Left ventricle myocardium inferior (tissue), 1 donor: ENCODE measurements around the gene ERVW-1. TPM values are rescaled to one million over a fixed set of nuclear protein-coding genes. Genes with fewer than 3 reads are reported as not detected.

ENCODE experiments used
- DNase-seq: peaks from one replicate; pipeline ENCODE4 v3.0.0-alpha.2; 2020
- H3K27ac ChIP-seq: fragments of 200-600 bp; replicated peaks from 2 replicates; pipeline ENCODE4 v1.8.0; 2021
- H3K27me3 ChIP-seq: fragments of 200-600 bp; 2 replicates; pipeline ENCODE4 v1.8.0; 2021; ENCODE audit warnings: low read depth
- H3K36me3 ChIP-seq: fragments of 200-600 bp; 2 replicates; pipeline ENCODE4 v1.8.0; 2021
- H3K4me1 ChIP-seq: fragments of 200-600 bp; 2 replicates; pipeline ENCODE4 v1.8.0; 2021
- H3K4me3 ChIP-seq: fragments of 200-600 bp; 2 replicates; pipeline ENCODE4 v1.8.0; 2021; ENCODE audit warnings: mild to moderate bottlenecking, moderate library complexity
- H3K9me3 ChIP-seq: fragments of 200-600 bp; replicated peaks from 2 replicates; pipeline ENCODE4 v1.8.0; 2021
- CTCF ChIP-seq: fragments of 200-600 bp; IDR thresholded peaks from 2 replicates; pipeline ENCODE4 v1.8.0; 2021; ENCODE audit warnings: antibody characterized with exemption, mild to moderate bottlenecking, borderline replicate concordance
- intact Hi-C: fragments of 100-400 bp; cut with micrococcal nuclease; formaldehyde crosslinking; loops from one replicate; pipeline ENCODE4 v1.11.0; 2022
- total RNA-seq: library from RNA; stranded (reverse); fragmentation: NEBNext Ultra II Directional; extraction: Animal tissue kit (Norgen Biotek cat#: 25700); gene quantifications from one replicate; pipeline ENCODE4 v1.2.1, GENCODE V29; 2021
- donor health status: DM: no; HTN: yes; CAD: no; lungs with severe emphysema.

ERVW-1 gene
- total RNA-seq, 1 donor from 2014 or later: not detected

DNA sequence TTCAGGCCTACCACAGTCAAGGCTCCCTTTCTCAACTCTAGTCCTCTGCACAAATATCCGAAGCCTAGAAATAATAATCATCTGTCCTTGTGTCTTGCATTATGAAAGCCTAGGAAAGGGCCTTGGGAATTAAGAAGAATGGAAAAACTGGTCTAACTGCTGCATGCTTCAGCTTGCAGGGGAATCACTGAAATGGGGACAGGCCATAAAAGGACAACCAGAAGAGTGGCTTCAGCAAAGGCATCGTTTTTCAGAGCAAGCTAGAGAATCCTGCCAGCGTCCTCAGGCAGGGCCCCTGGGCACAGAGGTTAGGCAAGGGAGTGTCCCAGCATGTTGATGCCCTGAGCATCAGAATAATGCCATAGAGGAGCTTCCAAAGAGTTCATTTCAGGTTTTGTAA, 13.2 kb downstream of the ERVW-1 start:
- no peaks in the 10 kb centered on the region for H3K9me3 ChIP-seq
- H3K4me1 ChIP-seq: no peaks in the 10 kb centered on the region
- intact Hi-C loops: no loop called here
- H3K27me3 ChIP-seq: no peaks in the 10 kb centered on the region
- no peak overlapping the region for H3K27ac ChIP-seq
- no peak for DNase-seq
- TF ChIP-seq CTCF: no peak
- H3K36me3 ChIP-seq: peaks cover 50% of the 10 kb centered on the region
- H3K4me3 ChIP-seq: no peak overlapping the region

GRCh38 chr7:92462560-92462959, 15.2 kb downstream of the ERVW-1 start:
- TF ChIP-seq CTCF: no peak
- no peaks in the 10 kb centered on the region for H3K4me1 ChIP-seq
- no peak overlapping the region for H3K4me3 ChIP-seq
- peaks cover 54% of the 10 kb centered on the region for H3K36me3 ChIP-seq
- no peaks in the 10 kb centered on the region for H3K27me3 ChIP-seq
- no peak overlapping the region for H3K27ac ChIP-seq
- intact Hi-C loops: no loop called here
- DNase-seq: no peak
- H3K9me3 ChIP-seq: no peaks in the 10 kb centered on the region

GRCh38 chr7:92461027-92462003, 16.4 kb downstream of the ERVW-1 start:
- H3K4me3 ChIP-seq: no peak overlapping the region
- intact Hi-C loops: no loop called here
- no peak for DNase-seq
- H3K4me1 ChIP-seq: no peaks in the 10 kb centered on the region
- H3K9me3 ChIP-seq: no peaks in the 10 kb centered on the region
- peaks cover 54% of the 10 kb centered on the region for H3K36me3 ChIP-seq
- H3K27ac ChIP-seq: no peak overlapping the region
- H3K27me3 ChIP-seq: no peaks in the 10 kb centered on the region
- peak; percentile 71 for TF ChIP-seq CTCF

GRCh38 chr7:92460510-92460909, 17.2 kb downstream of the ERVW-1 start:
- Histone ChIP-seq H3K36me3 (peaks cover 54% of the 10 kb centered on the region), H3K9me3 (no peaks in the 10 kb centered on the region), H3K4me1 (no peaks in the 10 kb centered on the region), H3K27ac (no peak overlapping the region), H3K27me3 (no peaks in the 10 kb centered on the region), H3K4me3 (no peak overlapping the region)
- intact Hi-C loops: no loop called here
- no peak for DNase-seq
- no peak for TF ChIP-seq CTCF

GRCh38 chr7:92460109-92460508, 17.6 kb downstream of the ERVW-1 start:
- H3K27ac ChIP-seq: no peak overlapping the region
- no peaks in the 10 kb centered on the region for H3K4me1 ChIP-seq
- DNase-seq: no peak
- H3K9me3 ChIP-seq: no peaks in the 10 kb centered on the region
- H3K4me3 ChIP-seq: no peak overlapping the region
- H3K36me3 ChIP-seq: peaks cover 55% of the 10 kb centered on the region
- intact Hi-C loops: no loop called here
- no peaks in the 10 kb centered on the region for H3K27me3 ChIP-seq
- TF ChIP-seq CTCF: no peak
